ENCODE results near the gene ACOT8. TPM values are rescaled to one million over a fixed set of nuclear protein-coding genes. Genes with fewer than 3 reads are reported as not detected.

The ACOT8 gene
- polyA plus RNA-seq, 6 donors from 2014 or later: 35.4 to 46.7 (median 38.7) TPM

DNA sequence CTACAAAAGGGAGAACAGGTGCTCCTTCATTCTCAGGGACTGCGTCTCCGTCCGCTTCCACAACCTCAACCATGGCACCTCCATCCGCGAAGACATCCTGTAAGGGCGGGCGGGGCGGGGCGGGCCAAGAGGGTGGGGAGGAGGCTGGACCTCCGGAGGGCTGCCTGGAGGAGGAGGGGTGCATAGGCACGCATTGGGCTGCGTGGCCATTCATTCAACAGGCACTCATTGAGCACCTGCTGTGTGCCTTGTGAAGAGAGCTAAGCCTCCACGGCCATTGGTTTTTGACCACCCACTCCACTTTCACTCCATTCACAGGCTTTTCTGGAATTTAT lies 657 bp upstream of the ACOT8 start:
- Mint-ChIP-seq H3K9me3 (no peaks in the 10 kb centered on the region), H3K4me1 (peaks cover 28 to 47% (median 46%) of the 10 kb centered on the region in 3 donors), H3K36me3 (peaks cover 6 to 11% of the 10 kb centered on the region in 2 donors), H3K27ac (peak overlapping the region; percentile 91 to 97 (median 93)), H3K27me3 (no peaks in the 10 kb centered on the region), H3K4me3 (peak overlapping the region; percentile 91 to 99 (median 95))
- DNase-seq: no peak
- ATAC-seq (ENCODE audit: low read depth in 2 of 2): peak; percentile 2 to 4

DNA sequence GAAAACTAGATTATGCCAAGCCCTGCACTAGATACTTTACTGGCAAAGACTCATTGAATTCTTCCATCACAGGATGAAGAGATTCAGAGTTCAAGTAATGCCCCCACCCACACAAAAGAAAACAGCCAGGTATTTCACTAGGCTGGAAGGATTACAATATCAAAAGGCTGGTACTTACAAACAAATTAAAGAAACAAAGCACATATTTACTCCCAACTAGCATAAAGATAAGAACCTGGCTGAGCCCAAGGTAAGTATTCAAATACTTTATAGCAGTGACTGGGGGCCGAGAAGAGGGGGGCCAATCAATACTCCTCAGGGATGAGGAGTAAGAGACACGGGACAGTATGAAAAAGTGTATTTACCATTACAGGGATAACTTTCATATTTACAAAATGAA lies 3.7 kb downstream of the ACOT8 start:
- Mint-ChIP-seq H3K36me3 (peaks cover 0 to 6% of the 10 kb centered on the region in 2 donors), H3K4me1 (peaks cover 19 to 38% (median 29%) of the 10 kb centered on the region in 3 donors), H3K27me3 (no peaks in the 10 kb centered on the region), H3K9me3 (no peaks in the 10 kb centered on the region), H3K4me3 (peak overlapping the region in 1 of 8 donors; percentile 68), H3K27ac (no peak overlapping the region)
- DNase-seq: no peak
- no peak for ATAC-seq (ENCODE audit: low read depth in 2 of 2)

DNA sequence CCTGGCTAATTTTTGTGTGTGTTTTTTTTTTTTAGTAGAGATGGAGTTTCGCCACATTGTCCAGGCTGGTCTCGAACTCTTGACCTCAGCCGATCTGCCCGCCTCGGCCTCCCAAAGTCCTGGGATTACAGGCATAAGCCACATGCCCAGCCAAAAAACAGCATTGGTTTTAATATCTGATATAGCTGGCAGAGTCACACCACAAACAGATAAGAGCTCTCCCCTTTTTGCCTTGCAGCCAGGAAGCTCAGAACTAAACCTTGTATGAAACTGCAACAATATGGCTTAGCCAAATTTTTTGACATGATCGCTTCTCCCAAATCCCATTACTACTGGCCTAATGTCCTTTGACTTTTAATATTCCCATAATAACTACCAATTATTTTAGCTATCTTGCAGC lies 4.9 kb downstream of the ACOT8 start:
- H3K27ac Mint-ChIP-seq: no peak overlapping the region
- DNase-seq: no peak
- no peaks in the 10 kb centered on the region for H3K27me3 Mint-ChIP-seq
- peaks cover 9 to 30% (median 26%) of the 10 kb centered on the region in 3 donors for H3K4me1 Mint-ChIP-seq
- H3K36me3 Mint-ChIP-seq: peaks cover 0 to 8% of the 10 kb centered on the region in 2 donors
- H3K9me3 Mint-ChIP-seq: no peaks in the 10 kb centered on the region
- no peak for ATAC-seq (ENCODE audit: low read depth in 2 of 2)
- H3K4me3 Mint-ChIP-seq: peak overlapping the region in 1 of 8 donors; percentile 25

DNA sequence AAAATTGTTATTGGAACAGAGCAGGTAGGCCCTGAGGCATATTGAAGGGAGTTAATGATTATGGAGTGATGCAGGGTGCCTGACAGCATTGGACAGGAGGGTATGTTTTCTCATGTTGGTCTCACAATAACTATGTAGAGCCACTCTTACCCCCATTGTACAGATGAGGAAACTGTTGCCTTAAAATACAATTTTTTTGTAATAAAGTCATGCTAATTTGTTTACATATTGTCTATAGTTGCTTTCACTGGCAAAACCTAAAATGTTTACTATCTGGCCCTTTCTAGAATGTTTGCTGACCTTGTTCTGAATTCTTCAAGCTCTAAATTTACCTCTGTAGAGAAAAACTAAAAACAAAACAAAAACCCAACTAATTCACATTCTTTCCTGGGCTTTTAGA lies 5.7 kb downstream of the ACOT8 start:
- Mint-ChIP-seq H3K9me3 (no peaks in the 10 kb centered on the region), H3K27me3 (no peaks in the 10 kb centered on the region), H3K4me3 (no peak overlapping the region), H3K4me1 (peaks cover 5 to 23% (median 21%) of the 10 kb centered on the region in 3 donors), H3K27ac (no peak overlapping the region), H3K36me3 (peaks cover 0 to 8% of the 10 kb centered on the region in 2 donors)
- ATAC-seq (ENCODE audit: low read depth in 2 of 2): no peak
- no peak for DNase-seq

DNA sequence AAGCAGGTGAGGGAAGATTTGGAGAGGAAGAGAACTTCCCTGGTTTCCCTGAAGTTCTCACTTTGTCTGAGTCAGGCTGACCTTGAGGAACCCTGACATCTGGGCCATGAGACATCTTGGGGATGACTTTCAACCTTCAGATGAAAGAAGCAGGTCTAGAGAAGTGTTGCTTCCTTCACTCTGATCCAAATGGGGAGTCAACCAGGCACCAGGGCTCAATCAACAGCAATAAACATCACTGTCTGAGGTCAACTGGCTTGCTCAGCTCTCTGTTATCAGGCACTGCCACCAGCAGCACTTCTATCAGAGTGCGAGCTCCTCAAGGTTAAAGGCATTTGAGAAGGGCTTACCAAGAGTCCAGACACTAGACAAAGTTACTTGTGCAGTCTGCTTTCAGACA lies 6.3 kb downstream of the ACOT8 start:
- Mint-ChIP-seq H3K27ac (no peak overlapping the region), H3K4me1 (peaks cover 4 to 17% (median 15%) of the 10 kb centered on the region in 3 donors), H3K9me3 (no peaks in the 10 kb centered on the region), H3K4me3 (no peak overlapping the region), H3K36me3 (peaks cover 0 to 8% of the 10 kb centered on the region in 2 donors), H3K27me3 (no peaks in the 10 kb centered on the region)
- ATAC-seq (ENCODE audit: low read depth in 2 of 2) (no peak), DNase-seq (no peak)

DNA sequence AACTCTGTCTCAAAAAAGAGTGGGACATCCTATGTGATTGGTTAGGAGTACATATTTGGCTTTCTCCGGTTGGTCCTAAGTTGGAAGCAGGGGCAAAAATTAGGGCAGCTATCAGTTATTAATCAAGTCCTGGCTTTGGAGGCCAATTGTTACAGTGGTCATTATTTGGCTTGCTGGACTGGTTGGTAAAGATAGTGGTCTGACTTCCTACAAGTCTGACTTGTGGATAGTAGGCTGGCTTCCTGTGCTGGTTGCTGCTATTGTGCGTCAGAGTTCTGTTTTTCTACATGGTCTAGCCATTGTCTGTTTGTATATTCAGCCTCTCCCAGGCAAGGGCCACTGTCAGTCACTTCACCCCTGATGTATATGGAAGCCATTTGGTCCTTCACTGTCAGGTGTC lies 7.0 kb downstream of the ACOT8 start:
- Mint-ChIP-seq H3K4me3 (peak overlapping the region in 1 of 8 donors; percentile 20), H3K4me1 (peaks cover 4 to 15% (median 14%) of the 10 kb centered on the region in 3 donors), H3K27ac (no peak overlapping the region), H3K36me3 (peaks cover 0 to 8% of the 10 kb centered on the region in 2 donors), H3K9me3 (no peaks in the 10 kb centered on the region), H3K27me3 (no peaks in the 10 kb centered on the region)
- DNase-seq (no peak), ATAC-seq (ENCODE audit: low read depth in 2 of 2) (no peak)

DNA sequence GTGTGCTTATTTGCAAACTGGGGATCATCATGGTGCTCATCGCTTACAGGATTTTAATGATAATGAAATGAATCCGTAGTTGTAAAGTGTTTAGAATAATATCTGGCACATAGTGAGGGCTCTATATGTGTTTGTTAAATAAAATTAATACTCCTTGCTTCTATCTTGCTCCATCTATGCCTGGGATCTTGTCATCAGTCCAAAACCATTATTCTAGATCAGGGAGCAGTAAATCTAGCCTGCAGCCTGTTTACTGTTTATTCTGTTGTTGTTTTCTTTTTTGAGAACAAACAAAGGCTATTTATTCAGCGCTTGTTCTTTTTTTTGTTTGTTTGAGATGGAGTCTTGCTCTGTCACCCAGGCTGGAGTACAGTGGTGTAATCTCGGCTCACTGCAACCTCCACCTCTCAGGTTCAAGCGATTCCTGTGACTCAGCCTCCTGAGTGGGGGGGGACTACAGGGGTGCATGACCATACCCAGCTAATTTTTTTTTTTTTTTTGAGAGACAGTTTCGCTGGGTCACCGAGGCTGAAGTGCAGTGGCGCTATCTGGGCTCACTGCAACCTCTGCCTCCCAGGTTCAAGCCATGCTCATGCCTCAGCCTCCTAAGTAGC lies 8.1 kb downstream of the ACOT8 start:
- DNase-seq (no peak), ATAC-seq (ENCODE audit: low read depth in 2 of 2) (no peak)
- peak overlapping the region in 1 of 6 donors; percentile 17 for H3K27ac Mint-ChIP-seq
- H3K4me1 Mint-ChIP-seq: peaks cover 4 to 7% (median 5%) of the 10 kb centered on the region in 3 donors
- H3K27me3 Mint-ChIP-seq: no peaks in the 10 kb centered on the region
- H3K36me3 Mint-ChIP-seq: peaks cover 5 to 13% of the 10 kb centered on the region in 2 donors
- no peaks in the 10 kb centered on the region for H3K9me3 Mint-ChIP-seq
- H3K4me3 Mint-ChIP-seq: no peak overlapping the region

DNA sequence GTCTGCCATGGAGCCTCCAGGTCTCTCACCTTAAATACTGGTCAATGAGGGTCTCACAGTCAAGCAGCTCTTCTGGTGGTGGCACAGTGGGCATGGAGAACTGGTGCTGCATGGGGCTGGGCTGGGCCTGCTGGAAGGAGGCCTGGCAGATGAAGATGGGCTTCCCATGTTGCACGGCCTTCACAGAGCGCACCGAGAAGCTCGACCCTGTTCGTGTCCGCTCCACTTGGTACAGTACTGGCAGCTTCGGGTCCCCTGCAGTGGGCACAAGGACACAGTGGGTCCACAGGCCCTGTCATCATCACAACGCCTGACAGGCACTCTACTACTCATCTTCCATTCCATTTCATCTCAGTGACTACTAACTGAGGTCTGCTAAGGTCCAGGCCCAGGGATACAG lies 8.8 kb downstream of the ACOT8 start:
- H3K27me3 Mint-ChIP-seq: no peaks in the 10 kb centered on the region
- no peak overlapping the region for H3K4me3 Mint-ChIP-seq
- peaks cover 2 to 7% (median 5%) of the 10 kb centered on the region in 3 donors for H3K4me1 Mint-ChIP-seq
- DNase-seq (no peak), ATAC-seq (ENCODE audit: low read depth in 2 of 2) (no peak)
- H3K9me3 Mint-ChIP-seq: no peaks in the 10 kb centered on the region
- H3K27ac Mint-ChIP-seq: peak overlapping the region in 1 of 6 donors; percentile 38
- H3K36me3 Mint-ChIP-seq: peaks cover 5 to 20% of the 10 kb centered on the region in 2 donors

DNA sequence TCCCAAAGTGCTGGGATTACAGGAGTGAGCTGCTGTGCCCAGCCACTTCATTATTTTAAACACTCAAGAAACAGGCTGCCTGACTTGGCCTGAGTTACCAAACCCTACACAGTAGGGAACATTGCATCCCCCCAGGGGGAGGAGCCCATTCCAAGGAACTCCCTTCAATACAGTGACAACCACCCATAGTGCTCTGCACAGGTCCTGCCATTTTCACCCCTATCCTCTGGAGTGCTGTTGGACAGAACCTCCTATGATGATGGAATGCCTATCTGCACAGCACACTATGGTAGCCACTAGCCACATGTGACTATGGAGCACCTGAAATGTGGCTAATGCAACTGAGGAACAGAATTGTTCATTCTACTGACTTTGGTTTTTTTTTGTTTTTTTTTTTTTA lies 11.7 kb downstream of the ACOT8 start:
- no peak for ATAC-seq (ENCODE audit: low read depth in 2 of 2)
- H3K4me1 Mint-ChIP-seq: peaks cover 16 to 23% (median 20%) of the 10 kb centered on the region in 3 donors
- H3K36me3 Mint-ChIP-seq: peaks cover 5 to 24% of the 10 kb centered on the region in 2 donors
- H3K9me3 Mint-ChIP-seq: no peaks in the 10 kb centered on the region
- no peak overlapping the region for H3K27ac Mint-ChIP-seq
- H3K27me3 Mint-ChIP-seq: no peaks in the 10 kb centered on the region
- no peak overlapping the region for H3K4me3 Mint-ChIP-seq
- no peak for DNase-seq

DNA sequence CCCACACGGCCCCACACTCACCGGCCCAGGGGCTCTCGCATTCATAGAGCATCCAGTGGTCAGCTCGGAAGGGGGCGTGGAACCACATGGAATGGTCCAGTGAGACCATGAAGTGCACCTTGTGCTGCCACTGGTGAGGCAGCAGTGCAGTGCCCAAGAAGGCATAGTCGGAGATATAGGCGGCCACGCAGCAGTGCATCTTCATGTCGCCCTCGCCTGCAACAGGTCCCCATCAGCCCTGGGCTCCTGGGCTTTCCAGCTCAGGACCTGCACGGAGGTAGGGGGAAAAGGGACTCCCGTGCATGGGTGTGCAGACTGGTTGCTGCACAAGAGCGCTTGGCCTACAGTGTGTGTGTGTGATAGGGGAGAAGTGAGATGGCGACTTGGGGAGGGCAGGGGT lies 13.7 kb downstream of the ACOT8 start:
- H3K27ac Mint-ChIP-seq: peak overlapping the region in 3 of 6 donors; percentile 28 to 65 (median 60)

DNA sequence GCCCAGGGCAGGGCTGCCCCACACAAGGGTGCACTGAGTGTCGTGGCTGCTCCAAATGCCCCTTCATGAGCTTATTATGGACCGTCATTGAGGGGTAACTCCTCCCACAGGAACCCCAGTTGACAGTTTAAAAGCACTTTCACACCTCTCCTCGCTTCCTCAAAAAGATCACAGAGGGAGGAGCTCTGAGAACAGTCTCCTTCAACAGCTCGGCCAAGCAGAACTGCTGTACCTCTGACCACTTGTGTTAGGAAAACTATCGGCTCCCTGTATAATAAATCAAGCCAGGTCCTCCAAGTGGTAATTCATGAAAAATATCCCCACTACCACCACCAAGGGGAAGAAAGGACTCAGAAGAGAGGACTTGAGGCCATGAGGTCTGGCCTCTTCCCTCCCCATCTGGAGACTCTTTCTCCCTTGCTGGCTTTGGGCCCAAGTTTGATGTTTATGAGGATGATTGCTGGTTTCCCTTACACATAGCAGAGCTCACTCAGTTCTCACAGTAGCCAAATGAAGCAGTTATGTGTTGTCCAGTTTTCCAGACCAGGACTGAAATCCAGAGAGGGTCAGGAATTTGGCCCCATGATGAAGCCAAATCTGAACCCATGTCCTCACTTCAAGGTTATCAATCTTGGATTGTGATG lies 14.9 kb downstream of the ACOT8 start:
- Mint-ChIP-seq H3K27me3 (no peaks in the 10 kb centered on the region), H3K36me3 (peaks cover 5 to 15% of the 10 kb centered on the region in 2 donors), H3K27ac (peak overlapping the region; percentile 45 to 84 (median 77)), H3K9me3 (no peaks in the 10 kb centered on the region), H3K4me3 (peak overlapping the region in 7 of 8 donors; percentile 2 to 85 (median 30)), H3K4me1 (peaks cover 15 to 20% (median 16%) of the 10 kb centered on the region in 3 donors)
- peak; percentile 51 for DNase-seq
- peak; percentile 100 for ATAC-seq (ENCODE audit: low read depth in 2 of 2)

More for the DNA sequence above, 13.7 kb downstream of the ACOT8 start:
- peaks cover 5 to 18% of the 10 kb centered on the region in 2 donors for H3K36me3 Mint-ChIP-seq
- no peak for DNase-seq
- no peak for ATAC-seq (ENCODE audit: low read depth in 2 of 2)
- no peaks in the 10 kb centered on the region for H3K9me3 Mint-ChIP-seq
- H3K4me3 Mint-ChIP-seq: no peak overlapping the region
- H3K27me3 Mint-ChIP-seq: no peaks in the 10 kb centered on the region
- peaks cover 16 to 20% (median 17%) of the 10 kb centered on the region in 3 donors for H3K4me1 Mint-ChIP-seq

DNA sequence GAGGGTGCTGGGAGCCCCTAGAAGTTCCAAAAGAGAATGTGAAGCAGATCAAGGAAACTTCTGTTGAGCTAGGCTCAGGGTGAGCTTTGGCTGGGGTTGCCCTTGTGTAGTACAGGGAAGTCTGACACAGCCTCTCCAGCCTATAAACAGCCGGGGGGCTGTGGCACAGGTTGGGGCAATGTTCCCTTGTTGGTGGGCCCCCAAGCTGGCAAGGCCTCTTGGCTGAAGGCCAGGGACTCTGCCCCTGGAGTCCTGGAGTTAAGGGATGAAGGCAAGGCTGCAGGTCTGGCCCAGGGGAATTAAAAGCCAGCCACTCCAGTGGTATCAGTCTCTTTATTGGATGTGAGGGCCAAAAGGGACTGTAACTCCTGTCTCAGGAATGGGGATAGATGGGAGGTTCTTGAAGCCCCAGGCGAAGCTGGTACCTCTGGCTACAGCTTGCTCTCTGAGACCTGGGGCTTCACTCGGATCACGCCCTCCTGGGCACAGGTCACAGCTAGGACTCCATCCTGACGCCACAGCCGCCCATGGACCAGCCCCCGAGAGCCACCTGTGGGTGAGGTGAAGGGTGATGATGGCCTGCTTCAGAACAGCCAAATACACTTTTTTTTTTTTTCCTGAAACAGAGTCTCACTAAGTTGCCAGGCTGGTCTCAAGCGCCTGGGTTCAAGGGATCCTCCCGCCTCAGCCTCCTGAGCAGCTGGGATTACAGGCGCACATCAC lies 15.6 kb downstream of the ACOT8 start:
- H3K27ac Mint-ChIP-seq: peak overlapping the region; percentile 45 to 84 (median 77)
- H3K4me1 Mint-ChIP-seq: peaks cover 15 to 20% (median 16%) of the 10 kb centered on the region in 3 donors
- H3K36me3 Mint-ChIP-seq: peaks cover 5 to 15% of the 10 kb centered on the region in 2 donors
- no peaks in the 10 kb centered on the region for H3K27me3 Mint-ChIP-seq
- peak overlapping the region in 7 of 8 donors; percentile 2 to 85 (median 43) for H3K4me3 Mint-ChIP-seq
- no peak for ATAC-seq (ENCODE audit: low read depth in 2 of 2)
- no peak for DNase-seq
- H3K9me3 Mint-ChIP-seq: no peaks in the 10 kb centered on the region

DNA sequence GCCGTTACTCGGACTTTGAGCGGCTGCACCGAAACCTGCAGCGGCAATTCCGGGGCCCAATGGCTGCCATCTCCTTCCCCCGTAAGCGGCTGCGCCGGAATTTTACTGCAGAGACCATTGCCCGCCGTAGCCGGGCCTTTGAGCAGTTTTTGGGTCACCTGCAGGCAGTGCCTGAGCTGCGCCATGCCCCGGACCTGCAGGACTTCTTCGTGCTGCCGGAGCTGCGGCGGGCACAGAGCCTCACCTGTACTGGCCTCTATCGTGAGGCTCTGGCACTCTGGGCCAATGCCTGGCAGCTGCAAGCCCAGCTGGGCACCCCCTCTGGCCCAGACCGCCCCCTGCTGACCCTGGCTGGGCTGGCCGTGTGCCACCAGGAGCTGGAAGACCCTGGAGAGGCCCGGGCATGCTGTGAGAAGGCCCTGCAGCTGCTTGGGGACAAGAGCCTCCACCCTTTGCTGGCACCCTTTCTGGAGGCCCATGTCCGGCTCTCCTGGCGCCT lies 16.4 kb downstream of the ACOT8 start:
- Mint-ChIP-seq H3K36me3 (peaks cover 5 to 15% of the 10 kb centered on the region in 2 donors), H3K9me3 (no peaks in the 10 kb centered on the region), H3K27me3 (no peaks in the 10 kb centered on the region), H3K27ac (no peak overlapping the region), H3K4me1 (peaks cover 15 to 20% (median 16%) of the 10 kb centered on the region in 3 donors), H3K4me3 (no peak overlapping the region)
- no peak for DNase-seq
- ATAC-seq (ENCODE audit: low read depth in 2 of 2): no peak
